ENCODE results near the gene YLPM1.

The YLPM1 gene

DNA sequence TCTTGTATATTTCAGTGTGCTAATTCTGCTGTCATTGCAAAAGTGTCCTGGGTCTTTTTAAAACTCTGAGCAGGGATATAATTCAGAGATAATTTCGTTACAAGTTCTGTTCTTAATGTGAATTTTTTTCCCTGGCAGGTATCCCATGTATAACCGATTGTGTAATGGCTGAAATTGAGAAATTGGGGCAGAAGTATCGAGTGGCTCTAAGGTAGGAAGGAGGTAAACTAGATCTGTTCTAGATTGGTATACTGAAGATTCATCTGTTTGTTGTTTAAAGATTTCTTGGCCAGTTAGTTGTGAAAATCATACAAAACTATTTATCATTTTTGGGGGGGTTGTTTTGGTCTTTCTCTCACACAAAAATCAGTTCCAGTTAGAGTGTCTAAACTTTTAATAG is 40.0 kb upstream of the YLPM1 start:
- no peak for TF ChIP-seq YY1 (IDR thresholded peaks at IDR 0.05; ENCODE audit: low read depth)
- no peak for TF ChIP-seq TAF1 (IDR thresholded peaks at IDR 0.05; ENCODE audit: low read depth)
- TF ChIP-seq FOXM1 (IDR thresholded peaks at IDR 0.05; ENCODE audit: borderline replicate concordance, low read depth): no peak
- no peak for TF ChIP-seq CREB1 (IDR thresholded peaks at IDR 0.05; ENCODE audit: low read depth)
- TF ChIP-seq, protein P1, sequence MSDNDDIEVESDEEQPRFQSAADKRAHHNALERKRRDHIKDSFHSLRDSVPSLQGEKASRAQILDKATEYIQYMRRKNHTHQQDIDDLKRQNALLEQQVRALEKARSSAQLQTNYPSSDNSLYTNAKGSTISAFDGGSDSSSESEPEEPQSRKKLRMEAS (IDR thresholded peaks at IDR 0.05): no peak
- TF ChIP-seq, protein P2, sequence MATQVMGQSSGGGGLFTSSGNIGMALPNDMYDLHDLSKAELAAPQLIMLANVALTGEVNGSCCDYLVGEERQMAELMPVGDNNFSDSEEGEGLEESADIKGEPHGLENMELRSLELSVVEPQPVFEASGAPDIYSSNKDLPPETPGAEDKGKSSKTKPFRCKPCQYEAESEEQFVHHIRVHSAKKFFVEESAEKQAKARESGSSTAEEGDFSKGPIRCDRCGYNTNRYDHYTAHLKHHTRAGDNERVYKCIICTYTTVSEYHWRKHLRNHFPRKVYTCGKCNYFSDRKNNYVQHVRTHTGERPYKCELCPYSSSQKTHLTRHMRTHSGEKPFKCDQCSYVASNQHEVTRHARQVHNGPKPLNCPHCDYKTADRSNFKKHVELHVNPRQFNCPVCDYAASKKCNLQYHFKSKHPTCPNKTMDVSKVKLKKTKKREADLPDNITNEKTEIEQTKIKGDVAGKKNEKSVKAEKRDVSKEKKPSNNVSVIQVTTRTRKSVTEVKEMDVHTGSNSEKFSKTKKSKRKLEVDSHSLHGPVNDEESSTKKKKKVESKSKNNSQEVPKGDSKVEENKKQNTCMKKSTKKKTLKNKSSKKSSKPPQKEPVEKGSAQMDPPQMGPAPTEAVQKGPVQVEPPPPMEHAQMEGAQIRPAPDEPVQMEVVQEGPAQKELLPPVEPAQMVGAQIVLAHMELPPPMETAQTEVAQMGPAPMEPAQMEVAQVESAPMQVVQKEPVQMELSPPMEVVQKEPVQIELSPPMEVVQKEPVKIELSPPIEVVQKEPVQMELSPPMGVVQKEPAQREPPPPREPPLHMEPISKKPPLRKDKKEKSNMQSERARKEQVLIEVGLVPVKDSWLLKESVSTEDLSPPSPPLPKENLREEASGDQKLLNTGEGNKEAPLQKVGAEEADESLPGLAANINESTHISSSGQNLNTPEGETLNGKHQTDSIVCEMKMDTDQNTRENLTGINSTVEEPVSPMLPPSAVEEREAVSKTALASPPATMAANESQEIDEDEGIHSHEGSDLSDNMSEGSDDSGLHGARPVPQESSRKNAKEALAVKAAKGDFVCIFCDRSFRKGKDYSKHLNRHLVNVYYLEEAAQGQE (IDR thresholded peaks at IDR 0.05; ENCODE audit: low read depth): no peak
- TF ChIP-seq EGR1 (IDR thresholded peaks at IDR 0.05): no peak
- no peak for TF ChIP-seq ZBTB7A (IDR thresholded peaks at IDR 0.05; ENCODE audit: low read depth)
- TF ChIP-seq NFIC (IDR thresholded peaks at IDR 0.05): no peak
- no peak for TF ChIP-seq CEBPB (IDR thresholded peaks at IDR 0.05)
- TF ChIP-seq TEAD4 (IDR thresholded peaks at IDR 0.05): no peak

DNA sequence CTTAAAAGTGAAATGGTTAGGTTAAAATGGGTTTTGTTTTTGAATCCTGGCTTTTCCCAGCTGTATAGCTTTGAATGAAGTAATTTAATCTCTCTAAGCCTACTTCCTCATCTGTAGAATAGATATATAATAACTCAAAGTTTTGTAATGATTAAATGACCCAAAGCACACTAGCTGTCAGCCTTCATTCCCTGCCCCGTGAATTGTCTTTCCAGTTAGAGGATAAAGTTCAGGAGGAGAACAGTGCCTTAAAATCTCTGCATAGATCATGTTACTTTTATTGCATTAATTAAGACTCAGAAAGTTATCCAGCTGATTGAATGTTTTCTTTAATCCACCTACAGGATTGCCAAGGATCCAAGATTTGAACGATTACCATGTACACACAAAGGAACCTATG is 30.7 kb upstream of the YLPM1 start:
- no peak for TF ChIP-seq EP300 (IDR thresholded peaks at IDR 0.05; ENCODE audit: borderline replicate concordance)
- TF ChIP-seq CREB1 (IDR thresholded peaks at IDR 0.05; ENCODE audit: low read depth): no peak
- TF ChIP-seq CEBPB (IDR thresholded peaks at IDR 0.05): no peak
- TF ChIP-seq YY1 (IDR thresholded peaks at IDR 0.05; ENCODE audit: low read depth): no peak
- TF ChIP-seq FOXM1 (IDR thresholded peaks at IDR 0.05; ENCODE audit: borderline replicate concordance, low read depth): no peak
- TF ChIP-seq, protein P2 (IDR thresholded peaks at IDR 0.05; ENCODE audit: low read depth): no peak
- TF ChIP-seq RAD21 (IDR thresholded peaks at IDR 0.05; ENCODE audit: low read depth): no peak
- TF ChIP-seq, protein P3, sequence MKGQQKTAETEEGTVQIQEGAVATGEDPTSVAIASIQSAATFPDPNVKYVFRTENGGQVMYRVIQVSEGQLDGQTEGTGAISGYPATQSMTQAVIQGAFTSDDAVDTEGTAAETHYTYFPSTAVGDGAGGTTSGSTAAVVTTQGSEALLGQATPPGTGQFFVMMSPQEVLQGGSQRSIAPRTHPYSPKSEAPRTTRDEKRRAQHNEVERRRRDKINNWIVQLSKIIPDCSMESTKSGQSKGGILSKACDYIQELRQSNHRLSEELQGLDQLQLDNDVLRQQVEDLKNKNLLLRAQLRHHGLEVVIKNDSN (IDR thresholded peaks at IDR 0.05): no peak
- no peak for TF ChIP-seq ZBTB7A (IDR thresholded peaks at IDR 0.05; ENCODE audit: low read depth)

DNA sequence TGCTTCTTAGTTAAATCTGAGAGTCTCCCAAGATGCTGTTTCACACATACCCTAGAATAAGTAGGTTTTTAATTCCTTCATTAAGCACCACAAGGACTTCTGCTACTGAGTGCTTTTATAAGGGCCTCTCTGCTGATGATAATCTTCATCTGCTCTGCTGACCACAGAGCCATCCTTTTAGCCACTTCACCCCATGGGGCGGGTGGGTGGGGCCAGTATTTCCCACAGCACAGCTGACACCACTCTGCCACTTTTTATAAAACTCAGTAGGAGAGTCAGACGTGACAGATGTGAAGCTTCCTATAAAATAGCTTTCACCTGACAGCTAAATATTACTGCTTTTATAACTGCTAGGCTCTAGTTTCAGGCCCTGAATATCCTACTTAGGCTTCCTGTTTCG is 29.9 kb upstream of the YLPM1 start:
- TF ChIP-seq, protein P2 (IDR thresholded peaks at IDR 0.05; ENCODE audit: low read depth): no peak
- no peak for TF ChIP-seq RAD21 (IDR thresholded peaks at IDR 0.05; ENCODE audit: low read depth)
- TF ChIP-seq, protein P1 (IDR thresholded peaks at IDR 0.05): no peak
- TF ChIP-seq, protein P3 (IDR thresholded peaks at IDR 0.05): no peak

DNA sequence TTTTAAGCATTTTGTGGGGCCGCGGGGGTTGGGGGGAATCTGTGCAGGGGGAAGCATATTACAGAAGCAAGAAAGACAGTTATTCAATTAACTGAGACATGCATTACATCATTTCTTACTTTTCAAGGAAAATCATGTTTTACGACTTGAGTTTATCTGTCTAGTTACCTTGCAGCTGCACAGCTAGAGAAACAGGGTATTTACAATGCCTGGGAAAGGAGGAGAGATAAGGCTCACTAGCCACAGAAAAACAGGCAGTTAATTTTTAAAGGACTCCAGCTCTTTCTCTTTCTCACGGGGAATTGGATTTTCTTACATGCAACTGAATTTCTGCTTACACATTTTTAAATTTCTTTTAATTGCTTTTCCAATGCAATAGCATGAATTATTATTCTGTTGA is 28.0 kb upstream of the YLPM1 start:
- TF ChIP-seq TCF12 (IDR thresholded peaks at IDR 0.05; ENCODE audit: low read depth) (no peak), ZBTB7A (IDR thresholded peaks at IDR 0.05; ENCODE audit: low read depth) (no peak), NFIC (IDR thresholded peaks at IDR 0.05) (no peak), CEBPB (IDR thresholded peaks at IDR 0.05) (no peak)

DNA sequence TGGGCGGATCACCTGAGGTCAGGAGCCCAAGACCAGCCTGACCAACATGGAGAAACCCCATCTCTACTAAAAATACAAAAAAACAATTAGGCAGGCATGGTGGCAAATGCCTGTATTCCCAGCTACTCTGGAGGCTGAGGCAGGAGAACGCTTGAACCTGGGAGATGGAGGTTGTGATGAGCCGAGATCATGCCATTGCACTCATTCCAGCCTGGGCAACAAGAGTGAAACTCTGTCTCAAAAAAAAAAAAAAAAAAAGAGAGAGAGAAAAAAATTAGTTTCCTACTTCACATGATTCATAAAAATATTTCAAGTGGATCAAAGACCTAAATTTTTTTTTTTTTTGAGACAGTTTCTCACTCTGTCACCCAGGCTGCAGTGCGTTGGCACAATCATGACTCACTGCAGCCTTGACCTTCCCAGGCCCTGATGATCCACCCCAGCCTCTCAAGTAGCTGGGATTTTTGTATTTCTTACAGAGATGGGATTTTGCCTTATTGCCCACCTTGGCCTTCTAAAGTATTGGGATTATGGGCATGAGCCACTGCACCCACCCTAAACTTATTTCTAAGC is 25.3 kb upstream of the YLPM1 start:
- TF ChIP-seq NFIC (IDR thresholded peaks at IDR 0.05) (no peak), CREB1 (IDR thresholded peaks at IDR 0.05; ENCODE audit: low read depth) (no peak), RAD21 (IDR thresholded peaks at IDR 0.05; ENCODE audit: low read depth) (no peak)
- TF ChIP-seq, protein P3 (IDR thresholded peaks at IDR 0.05): no peak
- TF ChIP-seq, protein P1 (IDR thresholded peaks at IDR 0.05): no peak

Measured in Ishikawa (cell line).